Measurements from ENCODE around the gene MKX. TPM values are rescaled to one million over a fixed set of nuclear protein-coding genes. Genes with fewer than 3 reads are reported as not detected.
"Not testable (repeated sequence)": the region's sequence is repeated elsewhere in the genome, so short reads cannot be mapped to it uniquely, and the experiment has no call there.

Gene MKX
- total RNA-seq, 1 donor from 2014 or later = not detected

DNA sequence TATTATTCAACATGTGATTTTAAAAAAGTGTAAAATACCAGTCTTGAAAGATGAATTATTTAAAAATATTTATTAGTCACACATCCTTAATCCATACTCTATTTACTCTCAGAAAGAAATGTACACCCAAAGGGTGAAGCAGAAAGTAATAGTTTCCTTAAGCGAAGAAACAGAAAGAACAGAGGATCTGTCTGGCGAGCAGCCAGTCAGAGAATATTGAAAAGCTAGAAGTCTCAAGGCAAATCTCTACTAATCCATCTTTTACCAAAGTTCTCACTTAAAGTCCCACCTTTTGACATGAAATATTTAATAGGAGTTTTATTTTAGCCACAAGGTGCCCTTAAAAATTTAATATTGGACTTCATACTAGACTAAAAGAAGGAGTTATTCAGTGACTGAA is 46.7 kb downstream of the MKX start:
- Mint-ChIP-seq H3K4me3 (ENCODE audit: low read depth) (no peak overlapping the region), H3K27ac (no peak overlapping the region), H3K9me3 (no peaks in the 10 kb centered on the region), H3K4me1 (ENCODE audit: low read depth) (no peaks in the 10 kb centered on the region), H3K36me3 (ENCODE audit: low read depth) (no peaks in the 10 kb centered on the region), H3K27me3 (ENCODE audit: low read depth) (peaks cover 12% of the 10 kb centered on the region)
- DNase-seq (ENCODE audit: low spot score) = no peak
- intact Hi-C loops (cut with micrococcal nuclease) = no loop called here

- peaks cover 9% of the 10 kb centered on the region for H3K27me3 Mint-ChIP-seq (ENCODE audit: low read depth)
- H3K9me3 Mint-ChIP-seq = no peaks in the 10 kb centered on the region
- no peaks in the 10 kb centered on the region for H3K36me3 Mint-ChIP-seq (ENCODE audit: low read depth)
- no peak overlapping the region for H3K4me3 Mint-ChIP-seq (ENCODE audit: low read depth)
- intact Hi-C loops (cut with micrococcal nuclease) = no loop called here
- no peak overlapping the region for H3K27ac Mint-ChIP-seq
- no peak for DNase-seq (ENCODE audit: low spot score)
- no peaks in the 10 kb centered on the region for H3K4me1 Mint-ChIP-seq (ENCODE audit: low read depth)
Measured at GRCh38 chr10:27696466-27696865, 49.2 kb downstream of the MKX start.

GRCh38 chr10:27695706-27696105 is 49.9 kb downstream of the MKX start:
- Mint-ChIP-seq H3K4me1 (ENCODE audit: low read depth) (no peaks in the 10 kb centered on the region), H3K27ac (no peak overlapping the region), H3K9me3 (no peaks in the 10 kb centered on the region), H3K4me3 (ENCODE audit: low read depth) (no peak overlapping the region), H3K36me3 (ENCODE audit: low read depth) (no peaks in the 10 kb centered on the region), H3K27me3 (ENCODE audit: low read depth) (peaks cover 9% of the 10 kb centered on the region)
- no peak for DNase-seq (ENCODE audit: low spot score)
- intact Hi-C loops (cut with micrococcal nuclease) = no loop called here

- Mint-ChIP-seq H3K4me1 (ENCODE audit: low read depth) (no peaks in the 10 kb centered on the region), H3K36me3 (ENCODE audit: low read depth) (no peaks in the 10 kb centered on the region), H3K27ac (no peak overlapping the region), H3K27me3 (ENCODE audit: low read depth) (peaks cover 9% of the 10 kb centered on the region), H3K9me3 (no peaks in the 10 kb centered on the region), H3K4me3 (ENCODE audit: low read depth) (no peak overlapping the region)
- DNase-seq (ENCODE audit: low spot score) = no peak
- intact Hi-C loops (cut with micrococcal nuclease) = no loop called here
Measured at GRCh38 chr10:27695088-27695487, 50.5 kb downstream of the MKX start.

- H3K4me3 Mint-ChIP-seq (ENCODE audit: low read depth) = no peak overlapping the region
- H3K27me3 Mint-ChIP-seq (ENCODE audit: low read depth) = peaks cover 8% of the 10 kb centered on the region
- no peak for DNase-seq (ENCODE audit: low spot score)
- H3K9me3 Mint-ChIP-seq = no peaks in the 10 kb centered on the region
- H3K36me3 Mint-ChIP-seq (ENCODE audit: low read depth) = no peaks in the 10 kb centered on the region
- H3K4me1 Mint-ChIP-seq (ENCODE audit: low read depth) = no peaks in the 10 kb centered on the region
- intact Hi-C loops (cut with micrococcal nuclease) = no loop called here
- H3K27ac Mint-ChIP-seq = no peak overlapping the region
Measured at GRCh38 chr10:27692663-27693062, 53.0 kb downstream of the MKX start.

DNA sequence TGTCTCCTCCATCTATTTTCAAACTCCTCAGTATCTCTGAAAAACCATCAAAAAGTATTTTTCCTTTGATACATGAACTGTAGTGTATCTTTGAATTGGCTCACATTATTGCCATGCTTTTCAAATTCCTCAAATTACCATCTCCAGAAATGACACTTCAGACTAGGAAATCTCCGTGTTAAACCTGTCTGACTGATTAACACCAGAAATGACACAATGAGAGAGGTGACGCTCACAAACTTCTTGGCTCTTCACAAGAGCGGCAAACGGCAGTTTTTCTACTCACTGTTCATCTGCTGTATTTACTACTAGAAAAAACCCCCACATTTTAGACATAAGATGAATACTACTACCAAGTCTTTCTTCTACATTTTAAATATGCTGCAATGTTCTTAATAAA is 56.6 kb downstream of the MKX start:
- peaks cover 7% of the 10 kb centered on the region for H3K27me3 Mint-ChIP-seq (ENCODE audit: low read depth)
- no peak overlapping the region for H3K4me3 Mint-ChIP-seq (ENCODE audit: low read depth)
- no peaks in the 10 kb centered on the region for H3K4me1 Mint-ChIP-seq (ENCODE audit: low read depth)
- DNase-seq (ENCODE audit: low spot score) = no peak
- no peak overlapping the region for H3K27ac Mint-ChIP-seq
- intact Hi-C loops (cut with micrococcal nuclease) = no loop called here
- H3K36me3 Mint-ChIP-seq (ENCODE audit: low read depth) = no peaks in the 10 kb centered on the region
- H3K9me3 Mint-ChIP-seq = no peaks in the 10 kb centered on the region

- no peaks in the 10 kb centered on the region for H3K36me3 Mint-ChIP-seq (ENCODE audit: low read depth)
- H3K4me1 Mint-ChIP-seq (ENCODE audit: low read depth) = no peaks in the 10 kb centered on the region
- peaks cover 7% of the 10 kb centered on the region for H3K27me3 Mint-ChIP-seq (ENCODE audit: low read depth)
- intact Hi-C loops (cut with micrococcal nuclease) = no loop called here
- H3K27ac Mint-ChIP-seq = no peak overlapping the region
- no peak overlapping the region for H3K4me3 Mint-ChIP-seq (ENCODE audit: low read depth)
- no peaks in the 10 kb centered on the region for H3K9me3 Mint-ChIP-seq
- DNase-seq (ENCODE audit: low spot score) = no peak
Measured at GRCh38 chr10:27688276-27688675, 57.3 kb downstream of the MKX start.

- no peak for DNase-seq (ENCODE audit: low spot score)
- Mint-ChIP-seq H3K4me1 (ENCODE audit: low read depth) (no peaks in the 10 kb centered on the region), H3K36me3 (ENCODE audit: low read depth) (no peaks in the 10 kb centered on the region), H3K9me3 (no peaks in the 10 kb centered on the region), H3K4me3 (ENCODE audit: low read depth) (no peak overlapping the region), H3K27me3 (ENCODE audit: low read depth) (peaks cover 5% of the 10 kb centered on the region), H3K27ac (no peak overlapping the region)
- intact Hi-C loops (cut with micrococcal nuclease) = no loop called here
Measured at GRCh38 chr10:27687743-27688142, 57.9 kb downstream of the MKX start.

DNA sequence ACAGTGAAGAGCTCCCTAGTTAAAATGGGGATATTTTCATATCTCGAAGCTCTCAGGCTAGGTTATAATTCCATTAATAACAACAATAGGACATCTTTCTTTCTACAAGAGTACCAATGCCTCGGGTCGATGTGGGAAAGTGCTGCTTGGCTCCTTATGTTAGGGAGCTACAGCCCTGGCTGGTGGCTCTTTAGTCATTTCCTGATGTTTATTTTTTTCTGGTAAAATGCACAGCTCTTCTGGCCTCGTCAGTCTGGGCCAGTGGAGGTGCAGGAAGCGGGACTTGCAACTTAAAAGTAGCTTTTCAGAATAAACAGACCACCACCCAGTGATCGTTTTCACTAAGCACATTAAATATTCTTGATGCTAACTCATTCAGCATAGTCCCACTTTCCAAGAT is 58.3 kb downstream of the MKX start:
- no peaks in the 10 kb centered on the region for H3K4me1 Mint-ChIP-seq (ENCODE audit: low read depth)
- no peak overlapping the region for H3K27ac Mint-ChIP-seq
- no peaks in the 10 kb centered on the region for H3K36me3 Mint-ChIP-seq (ENCODE audit: low read depth)
- no peaks in the 10 kb centered on the region for H3K9me3 Mint-ChIP-seq
- intact Hi-C loops (cut with micrococcal nuclease) = no loop called here
- H3K4me3 Mint-ChIP-seq (ENCODE audit: low read depth) = no peak overlapping the region
- no peak for DNase-seq (ENCODE audit: low spot score)
- H3K27me3 Mint-ChIP-seq (ENCODE audit: low read depth) = peaks cover 5% of the 10 kb centered on the region

DNA sequence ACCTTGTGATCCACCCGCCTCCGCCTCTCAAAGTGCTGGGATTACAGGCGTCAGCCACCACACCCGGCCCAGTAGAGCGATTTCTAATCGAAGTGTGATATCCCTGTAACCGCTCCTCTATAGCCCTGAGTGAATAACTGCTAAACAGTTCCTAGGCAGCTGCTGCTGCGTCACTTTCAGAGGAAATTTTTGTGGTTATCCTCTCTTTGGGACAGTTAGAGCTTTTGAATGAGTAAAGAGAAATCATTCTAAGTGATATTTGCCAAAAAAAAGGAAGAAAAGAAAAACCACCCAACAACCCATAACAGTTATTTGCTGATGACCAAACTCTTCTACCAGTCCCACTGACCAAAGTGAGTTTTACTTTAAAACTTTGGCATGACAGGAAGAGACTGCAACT is 59.9 kb downstream of the MKX start:
- no peaks in the 10 kb centered on the region for H3K4me1 Mint-ChIP-seq (ENCODE audit: low read depth)

DNA sequence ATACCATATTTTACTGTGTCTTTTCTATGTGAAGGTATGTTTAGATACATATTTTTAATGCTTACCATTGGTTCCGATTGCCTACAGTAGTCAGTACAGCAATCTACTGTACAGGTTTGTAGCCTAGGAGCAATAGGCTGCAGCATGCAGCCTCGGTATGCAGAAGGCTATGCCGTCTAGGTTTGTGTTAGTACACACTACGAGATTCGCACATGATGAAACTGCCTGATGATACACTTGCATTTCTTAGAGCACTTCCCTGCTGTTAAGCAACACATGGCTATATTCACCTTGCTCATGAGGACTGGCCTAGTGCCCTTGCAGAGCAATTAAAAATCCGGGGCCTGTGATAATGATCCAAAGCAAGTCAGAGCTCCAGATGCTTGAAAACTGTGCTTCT is 62.4 kb downstream of the MKX start:
- Mint-ChIP-seq H3K9me3 (no peaks in the 10 kb centered on the region), H3K4me1 (ENCODE audit: low read depth) (no peaks in the 10 kb centered on the region), H3K36me3 (ENCODE audit: low read depth) (no peaks in the 10 kb centered on the region), H3K27me3 (ENCODE audit: low read depth) (no peaks in the 10 kb centered on the region), H3K27ac (no peak overlapping the region), H3K4me3 (ENCODE audit: low read depth) (no peak overlapping the region)
- intact Hi-C loops (cut with micrococcal nuclease) = no loop called here
- DNase-seq (ENCODE audit: low spot score) = no peak

More for the DNA sequence above, 59.9 kb downstream of the MKX start:
- DNase-seq (ENCODE audit: low spot score) = no peak
- H3K9me3 Mint-ChIP-seq = no peaks in the 10 kb centered on the region
- H3K27me3 Mint-ChIP-seq (ENCODE audit: low read depth) = peaks cover 5% of the 10 kb centered on the region
- no peak overlapping the region for H3K4me3 Mint-ChIP-seq (ENCODE audit: low read depth)
- intact Hi-C loops (cut with micrococcal nuclease) = no loop called here
- H3K36me3 Mint-ChIP-seq (ENCODE audit: low read depth) = no peaks in the 10 kb centered on the region
- no peak overlapping the region for H3K27ac Mint-ChIP-seq

DNA sequence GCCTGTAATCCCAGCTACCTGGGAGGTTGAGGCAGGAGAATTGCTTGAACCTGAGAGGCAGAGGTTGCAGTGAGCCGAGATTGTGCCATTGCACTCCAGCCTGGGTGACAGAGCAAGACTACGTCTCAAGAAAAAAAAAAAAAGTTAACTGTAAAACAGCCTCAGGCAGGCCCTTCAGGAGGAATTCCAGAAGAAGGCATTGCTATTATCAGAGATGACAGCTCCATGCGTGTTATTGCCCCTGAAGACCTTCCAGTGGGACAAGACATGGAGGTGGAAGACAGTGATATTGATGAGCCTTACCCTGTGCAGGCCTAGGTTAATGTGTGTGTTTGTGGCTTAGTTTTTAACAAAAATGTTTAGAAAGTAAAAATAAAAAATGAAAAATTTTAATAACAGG is 63.8 kb downstream of the MKX start:
- H3K27me3 Mint-ChIP-seq (ENCODE audit: low read depth); H3K4me1 Mint-ChIP-seq (ENCODE audit: low read depth); H3K9me3 Mint-ChIP-seq; H3K27ac Mint-ChIP-seq; H3K36me3 Mint-ChIP-seq (ENCODE audit: low read depth); DNase-seq (ENCODE audit: low spot score); intact Hi-C loops (cut with micrococcal nuclease); H3K4me3 Mint-ChIP-seq (ENCODE audit: low read depth): not testable (repeated sequence)

DNA sequence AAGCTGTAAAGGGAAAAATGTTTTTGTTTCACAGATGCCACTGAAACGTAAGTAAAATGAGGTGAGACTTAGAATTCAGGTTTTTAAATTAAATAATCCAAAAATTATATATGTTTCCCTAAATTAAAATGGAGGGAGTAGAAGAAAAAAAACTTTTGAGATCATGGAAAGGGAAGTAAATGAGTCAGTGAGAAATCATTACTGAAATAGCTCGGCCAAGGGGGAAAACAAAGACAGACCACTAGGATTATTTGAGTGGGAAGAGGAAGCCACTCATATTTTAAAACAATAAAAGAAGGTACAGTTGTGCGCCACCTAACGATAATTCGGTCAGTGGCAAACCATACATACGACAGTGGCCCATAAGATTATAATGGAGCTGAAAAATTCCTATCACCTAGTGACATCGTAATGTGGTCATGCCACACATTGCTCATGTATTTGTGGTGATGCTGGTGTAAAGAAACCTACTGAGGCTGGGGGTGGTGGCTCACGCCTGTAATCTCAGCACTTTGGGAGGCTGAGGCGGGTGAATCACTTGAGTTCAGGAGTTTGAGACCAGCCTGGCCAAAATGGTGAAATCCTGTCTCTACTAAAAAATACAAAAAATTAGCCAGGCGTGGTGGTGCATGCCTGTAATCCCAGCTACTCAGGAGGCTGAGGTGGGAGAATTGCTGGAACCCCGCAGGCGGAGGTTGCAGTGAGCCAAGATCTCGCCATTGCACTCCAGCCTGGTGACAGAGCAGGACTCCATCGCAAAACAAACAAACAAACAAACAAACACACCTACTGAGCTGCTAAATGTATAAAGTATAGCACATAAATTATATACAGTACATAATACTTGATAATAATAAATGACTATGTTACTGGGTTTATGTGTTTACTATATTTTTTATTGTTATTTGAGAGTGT is 64.7 kb downstream of the MKX start:
- Mint-ChIP-seq H3K4me1 (ENCODE audit: low read depth) (no peaks in the 10 kb centered on the region), H3K27me3 (ENCODE audit: low read depth) (no peaks in the 10 kb centered on the region), H3K9me3 (no peaks in the 10 kb centered on the region), H3K4me3 (ENCODE audit: low read depth) (no peak overlapping the region), H3K27ac (no peak overlapping the region), H3K36me3 (ENCODE audit: low read depth) (no peaks in the 10 kb centered on the region)
- DNase-seq (ENCODE audit: low spot score) = no peak
- intact Hi-C loops (cut with micrococcal nuclease) = no loop called here

All from activated T-helper 2 cell treated with anti-CD3 and anti-CD28 coated beads, Interferon-gamma antibody, Interleukin-2, Interleukin-4, amounts not matched to agents 10 μg/mL and 5 μg/mL and 100 μg/mL, durations not matched to agents 14 hours and 24 hours and 36 hours (primary cell).